Suprapubic skin (tissue), 4 donors: ENCODE measurements around the gene GPR63. TPM values are rescaled to one million over a fixed set of nuclear protein-coding genes. Genes with fewer than 3 reads are reported as not detected.

Experiments used
- DNase-seq, 2 donors: peaks; one replicate each; pipeline ENCODE4 v3.0.0-alpha.2; 2019; ENCODE audit warnings: low spot score in 2 of 2
- H3K27ac ChIP-seq: fragments of 200-600 bp; sonication (generic); one replicate; pipeline ENCODE4 v1.5.1; 2019
- H3K27me3 ChIP-seq: fragments of 200-600 bp; sonication (generic); one replicate; pipeline ENCODE4 v1.5.1; 2019
- H3K36me3 ChIP-seq: fragments of 200-600 bp; sonication (generic); one replicate; pipeline ENCODE4 v1.5.1; 2019
- H3K4me1 ChIP-seq: fragments of 200-600 bp; sonication (generic); one replicate; pipeline ENCODE4 v1.5.1; 2019
- H3K4me3 ChIP-seq: fragments of 200-600 bp; sonication (generic); one replicate; pipeline ENCODE4 v1.5.1; 2019; ENCODE audit warnings: mild to moderate bottlenecking
- H3K9me3 ChIP-seq: fragments of 200-600 bp; sonication (generic); one replicate; pipeline ENCODE4 v1.5.1; 2019
- EP300 ChIP-seq: sonication (generic); formaldehyde crosslinking; IDR thresholded peaks from one replicate; pipeline ENCODE4 v1.6.1; 2017; ENCODE audit warnings: antibody characterized with exemption
- POLR2A ChIP-seq, 2 donors: fragments of 450-650 bp; IDR thresholded peaks; one replicate each; pipeline ENCODE4 v1.6.1; 2017; ENCODE audit warnings: antibody characterized with exemption in 2 of 2, mild to moderate bottlenecking in 2 of 2, moderate library complexity in 2 of 2
- POLR2AphosphoS5 ChIP-seq, 3 donors: sonication (generic); formaldehyde crosslinking; IDR thresholded peaks; one replicate each; pipeline ENCODE4 v1.6.1; 2017; ENCODE audit warnings: antibody characterized with exemption in 3 of 3
- WGBS: methylation state at CpG from one replicate; pipeline ENCODE4 v1.1.5; 2018; 5-methylcytosine and 5-hydroxymethylcytosine counted together
- total RNA-seq, 4 donors: library from RNA; depleted of rRNA; stranded (reverse); fragments of >200 nt; gene quantifications; one replicate each; pipeline ENCODE4 v1.1.0, GENCODE V29; 2016
- TF ChIP-seq, protein P1 (sequence below), 2 donors: fragments of 200-600 bp in 1 of 2; fragments of 450-650 bp in 1 of 2; sonication (generic) in 1 of 2; IDR thresholded peaks; one replicate each; pipeline ENCODE4 v1.5.1; 2016 to 2019; ENCODE audit warnings: antibody characterized with exemption in 2 of 2, mild to moderate bottlenecking in 1 of 2, moderate library complexity in 1 of 2

Gene GPR63
- total RNA-seq, 4 donors from 2014 or later, result 0.23 to 0.89 (median 0.67) TPM

DNA sequence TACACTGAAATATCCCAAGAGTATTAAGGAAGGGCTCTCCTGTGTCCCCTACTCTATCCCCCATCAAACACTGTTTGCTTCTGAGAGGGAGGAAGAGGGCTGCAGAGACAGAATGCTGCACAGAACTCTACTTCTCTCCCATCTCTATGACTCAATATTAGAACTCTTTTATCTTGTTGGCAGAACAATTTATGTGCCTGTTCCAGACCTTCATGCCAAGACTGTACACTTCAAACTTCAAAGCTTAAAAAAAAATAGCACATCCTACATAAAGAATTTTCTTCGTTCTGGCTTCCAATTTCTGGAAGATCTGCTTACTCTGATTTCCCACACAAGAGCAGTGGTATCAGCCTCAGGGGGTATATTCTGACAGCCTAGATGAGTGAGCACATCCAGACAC, 19.6 kb upstream of the GPR63 start:
- TF ChIP-seq EP300 (no peak), POLR2AphosphoS5 (IDR thresholded peaks at IDR 0.05) (no peak), POLR2A (IDR thresholded peaks at IDR 0.05) (no peak)
- TF ChIP-seq, protein P1, sequence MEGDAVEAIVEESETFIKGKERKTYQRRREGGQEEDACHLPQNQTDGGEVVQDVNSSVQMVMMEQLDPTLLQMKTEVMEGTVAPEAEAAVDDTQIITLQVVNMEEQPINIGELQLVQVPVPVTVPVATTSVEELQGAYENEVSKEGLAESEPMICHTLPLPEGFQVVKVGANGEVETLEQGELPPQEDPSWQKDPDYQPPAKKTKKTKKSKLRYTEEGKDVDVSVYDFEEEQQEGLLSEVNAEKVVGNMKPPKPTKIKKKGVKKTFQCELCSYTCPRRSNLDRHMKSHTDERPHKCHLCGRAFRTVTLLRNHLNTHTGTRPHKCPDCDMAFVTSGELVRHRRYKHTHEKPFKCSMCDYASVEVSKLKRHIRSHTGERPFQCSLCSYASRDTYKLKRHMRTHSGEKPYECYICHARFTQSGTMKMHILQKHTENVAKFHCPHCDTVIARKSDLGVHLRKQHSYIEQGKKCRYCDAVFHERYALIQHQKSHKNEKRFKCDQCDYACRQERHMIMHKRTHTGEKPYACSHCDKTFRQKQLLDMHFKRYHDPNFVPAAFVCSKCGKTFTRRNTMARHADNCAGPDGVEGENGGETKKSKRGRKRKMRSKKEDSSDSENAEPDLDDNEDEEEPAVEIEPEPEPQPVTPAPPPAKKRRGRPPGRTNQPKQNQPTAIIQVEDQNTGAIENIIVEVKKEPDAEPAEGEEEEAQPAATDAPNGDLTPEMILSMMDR (IDR thresholded peaks at IDR 0.05), result no peak
- no peaks in the 10 kb centered on the region for H3K4me1 ChIP-seq
- DNase-seq, result no peak
- H3K36me3 ChIP-seq, result no peaks in the 10 kb centered on the region
- no peak overlapping the region for H3K27ac ChIP-seq
- H3K9me3 ChIP-seq, result no peaks in the 10 kb centered on the region
- H3K4me3 ChIP-seq, result no peak overlapping the region
- no peaks in the 10 kb centered on the region for H3K27me3 ChIP-seq
- WGBS, result 25% methylated on average over 1 of the region's 1 CpG

DNA sequence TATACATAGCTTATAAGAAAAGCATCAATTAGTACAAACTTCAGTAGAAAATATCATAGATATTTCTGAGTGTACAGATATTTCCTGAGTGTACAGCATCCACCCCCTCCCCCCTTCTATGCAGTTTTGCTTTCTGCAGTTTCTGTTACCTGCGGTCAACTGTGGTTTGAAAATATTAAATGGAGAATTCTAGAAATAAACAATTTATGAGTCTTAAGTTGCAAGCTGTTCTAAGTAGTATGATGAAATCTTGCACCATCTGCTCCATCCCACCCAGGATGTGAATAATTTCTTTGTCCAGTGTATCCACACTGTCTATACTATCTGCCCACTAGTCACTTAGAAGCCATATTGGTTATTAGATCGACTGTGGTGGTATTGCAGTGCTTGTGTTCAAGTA, 15.8 kb upstream of the GPR63 start:
- Histone ChIP-seq H3K4me3 (no peak overlapping the region), H3K27ac (no peak overlapping the region), H3K4me1 (no peaks in the 10 kb centered on the region), H3K27me3 (no peaks in the 10 kb centered on the region), H3K36me3 (no peaks in the 10 kb centered on the region), H3K9me3 (no peaks in the 10 kb centered on the region)
- 87% methylated on average over 2 of the region's 2 CpGs for WGBS
- TF ChIP-seq EP300, result no peak
- no peak for TF ChIP-seq POLR2A (IDR thresholded peaks at IDR 0.05)
- TF ChIP-seq POLR2AphosphoS5 (IDR thresholded peaks at IDR 0.05), result no peak
- TF ChIP-seq, protein P1 (IDR thresholded peaks at IDR 0.05), result no peak
- no peak for DNase-seq

DNA sequence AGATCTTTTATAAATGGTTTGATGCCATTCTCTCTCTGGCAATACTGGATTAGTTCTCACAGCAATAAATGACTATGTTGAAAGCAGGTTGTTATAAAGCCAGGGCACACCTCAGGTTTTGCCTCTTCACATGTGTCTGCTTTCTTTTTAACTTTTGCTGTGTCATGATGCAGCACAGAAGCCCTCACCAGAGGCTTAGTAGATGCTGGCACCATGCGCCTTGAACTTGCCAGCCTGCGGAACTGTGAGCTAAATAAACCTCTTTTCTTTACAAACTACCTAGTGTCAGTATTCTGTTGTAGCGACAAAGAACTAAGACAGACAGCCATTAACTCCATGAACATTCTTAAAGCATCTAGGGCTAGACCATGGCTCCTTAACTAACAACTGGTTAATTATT, 15.3 kb upstream of the GPR63 start:
- Histone ChIP-seq H3K27ac (no peak overlapping the region), H3K27me3 (no peaks in the 10 kb centered on the region), H3K36me3 (no peaks in the 10 kb centered on the region), H3K4me1 (no peaks in the 10 kb centered on the region), H3K4me3 (no peak overlapping the region), H3K9me3 (no peaks in the 10 kb centered on the region)
- WGBS, result 96% methylated on average over 3 of the region's 3 CpGs
- TF ChIP-seq, protein P1 (IDR thresholded peaks at IDR 0.05), result no peak
- no peak for TF ChIP-seq EP300
- no peak for TF ChIP-seq POLR2A (IDR thresholded peaks at IDR 0.05)
- no peak for TF ChIP-seq POLR2AphosphoS5 (IDR thresholded peaks at IDR 0.05)
- no peak for DNase-seq

DNA sequence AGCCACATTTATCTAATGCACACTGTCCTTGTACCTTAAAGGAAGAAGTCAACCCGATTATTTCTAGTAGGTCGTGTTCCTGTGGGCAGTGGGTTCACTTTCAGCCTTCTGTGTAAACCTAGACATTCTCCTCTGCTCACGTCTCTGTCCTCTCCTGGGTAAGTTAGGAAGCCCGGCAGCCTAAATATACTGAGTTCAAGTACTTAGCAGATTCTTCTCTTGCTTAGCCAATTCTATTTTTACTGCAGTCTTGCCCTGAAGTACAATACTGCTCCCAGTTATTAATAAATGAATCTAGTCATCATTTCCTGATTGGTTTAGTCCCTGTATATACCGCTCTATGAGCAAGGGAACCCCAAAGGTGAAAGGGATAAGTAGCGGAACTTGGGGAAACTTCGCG, 14.6 kb upstream of the GPR63 start:
- no peaks in the 10 kb centered on the region for H3K9me3 ChIP-seq
- H3K27me3 ChIP-seq, result no peaks in the 10 kb centered on the region
- DNase-seq, result no peak
- no peak overlapping the region for H3K4me3 ChIP-seq
- H3K27ac ChIP-seq, result no peak overlapping the region
- no peaks in the 10 kb centered on the region for H3K36me3 ChIP-seq
- WGBS, result 83% methylated on average over 8 of the region's 8 CpGs
- no peaks in the 10 kb centered on the region for H3K4me1 ChIP-seq
- TF ChIP-seq POLR2A (IDR thresholded peaks at IDR 0.05), result no peak
- no peak for TF ChIP-seq POLR2AphosphoS5 (IDR thresholded peaks at IDR 0.05)
- TF ChIP-seq EP300, result no peak
- TF ChIP-seq, protein P1 (IDR thresholded peaks at IDR 0.05), result no peak

DNA sequence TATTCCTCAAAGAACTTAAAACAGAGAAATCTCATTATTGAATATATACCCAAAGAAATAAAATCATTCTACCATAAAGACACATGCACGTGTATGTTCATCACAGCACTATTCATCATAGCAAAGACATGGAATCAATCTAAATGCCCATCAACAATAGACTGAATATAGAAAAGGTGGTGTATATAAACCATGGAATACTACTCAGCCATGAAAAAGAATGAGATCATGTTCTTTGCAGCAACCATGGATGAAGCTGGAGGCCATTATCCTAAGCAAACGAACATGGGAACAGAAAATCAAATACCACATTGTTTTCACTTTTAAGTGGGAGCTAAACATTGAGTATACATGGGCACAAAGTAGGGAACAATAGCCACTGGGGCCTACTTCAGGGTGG, 12.3 kb upstream of the GPR63 start:
- Histone ChIP-seq H3K36me3 (no peaks in the 10 kb centered on the region), H3K4me3 (no peak overlapping the region), H3K27me3 (no peaks in the 10 kb centered on the region), H3K9me3 (no peaks in the 10 kb centered on the region), H3K27ac (no peak overlapping the region), H3K4me1 (no peaks in the 10 kb centered on the region)
- 75% methylated on average over 2 of the region's 2 CpGs for WGBS
- no peak for TF ChIP-seq POLR2A (IDR thresholded peaks at IDR 0.05)
- TF ChIP-seq EP300, result no peak
- TF ChIP-seq, protein P1 (IDR thresholded peaks at IDR 0.05), result no peak
- TF ChIP-seq POLR2AphosphoS5 (IDR thresholded peaks at IDR 0.05), result no peak
- DNase-seq, result no peak
